HFFc6 (cell line): ENCODE data around the gene USH2A. TPM values are rescaled to one million over a fixed set of nuclear protein-coding genes. Genes with fewer than 3 reads are reported as not detected.

Source experiments
- DNase-seq: peaks from one replicate; pipeline ENCODE4 v3.0.0-alpha.2; 2018
- H3K27ac Mint-ChIP-seq: 2 replicates; pipeline ENCODE4 v1.8.0; 2020; ENCODE audit warnings: mild to moderate bottlenecking, mixed read lengths
- H3K27me3 Mint-ChIP-seq: 2 replicates; pipeline ENCODE4 v1.8.0; 2021; ENCODE audit warnings: mild to moderate bottlenecking, moderate library complexity, mixed read lengths; ENCODE audit not compliant: insufficient read depth
- H3K36me3 Mint-ChIP-seq: 2 replicates; pipeline ENCODE4 v1.8.0; 2021; ENCODE audit warnings: low read depth, mixed read lengths
- H3K4me1 Mint-ChIP-seq: 2 replicates; pipeline ENCODE4 v1.8.0; 2020; ENCODE audit warnings: low read depth, mixed read lengths
- H3K4me3 Mint-ChIP-seq: 2 replicates; pipeline ENCODE4 v1.8.0; 2020; ENCODE audit warnings: mild to moderate bottlenecking, moderate library complexity, mixed read lengths
- H3K9me3 Mint-ChIP-seq: 2 replicates; pipeline ENCODE4 v1.8.0; 2020; ENCODE audit warnings: mild to moderate bottlenecking, mixed read lengths
- total RNA-seq, 6 experiments: library from RNA; stranded (reverse); fragmentation: NEBNext Ultra II Directional; extraction: Animal tissue kit (Norgen Biotek cat#: 25700); gene quantifications; 2 replicates in 1 of 6; 3 replicates in 5 of 6; pipeline ENCODE4 v1.2.3, GENCODE V29; 2021
- TF ChIP-seq, protein P1 (sequence below): fragments of 200-600 bp; sonication (generic); IDR thresholded peaks from 2 replicates; pipeline ENCODE4 v1.5.0; 2021; ENCODE audit warnings: antibody characterized with exemption, mild to moderate bottlenecking

The USH2A gene
- total RNA-seq, 6 experiments from 2014 or later = 0.02 to 0.07 (median 0.04) TPM

DNA sequence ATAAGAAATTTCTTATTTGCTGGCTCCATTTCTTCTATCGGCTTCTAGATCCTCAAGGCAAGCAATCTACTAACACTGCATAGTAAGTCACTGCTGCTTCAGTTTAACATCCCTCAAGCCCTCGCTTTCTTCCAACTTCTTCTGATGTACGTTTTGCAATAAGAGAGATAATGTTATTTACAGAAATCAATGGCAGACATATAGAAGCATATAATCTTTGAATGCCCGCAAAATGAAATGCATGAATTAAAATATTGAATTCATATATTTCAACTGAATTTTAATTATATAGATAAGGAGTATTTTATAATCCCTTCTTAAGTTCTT lies 712.4 kb downstream of the USH2A start:
- no peak overlapping the region for H3K4me3 Mint-ChIP-seq
- H3K36me3 Mint-ChIP-seq = no peaks in the 10 kb centered on the region
- H3K27me3 Mint-ChIP-seq = no peaks in the 10 kb centered on the region; the same call in 1 of the 2 replicates
- no peak overlapping the region for H3K27ac Mint-ChIP-seq
- H3K4me1 Mint-ChIP-seq = peaks cover 48% of the 10 kb centered on the region
- TF ChIP-seq, protein P1, sequence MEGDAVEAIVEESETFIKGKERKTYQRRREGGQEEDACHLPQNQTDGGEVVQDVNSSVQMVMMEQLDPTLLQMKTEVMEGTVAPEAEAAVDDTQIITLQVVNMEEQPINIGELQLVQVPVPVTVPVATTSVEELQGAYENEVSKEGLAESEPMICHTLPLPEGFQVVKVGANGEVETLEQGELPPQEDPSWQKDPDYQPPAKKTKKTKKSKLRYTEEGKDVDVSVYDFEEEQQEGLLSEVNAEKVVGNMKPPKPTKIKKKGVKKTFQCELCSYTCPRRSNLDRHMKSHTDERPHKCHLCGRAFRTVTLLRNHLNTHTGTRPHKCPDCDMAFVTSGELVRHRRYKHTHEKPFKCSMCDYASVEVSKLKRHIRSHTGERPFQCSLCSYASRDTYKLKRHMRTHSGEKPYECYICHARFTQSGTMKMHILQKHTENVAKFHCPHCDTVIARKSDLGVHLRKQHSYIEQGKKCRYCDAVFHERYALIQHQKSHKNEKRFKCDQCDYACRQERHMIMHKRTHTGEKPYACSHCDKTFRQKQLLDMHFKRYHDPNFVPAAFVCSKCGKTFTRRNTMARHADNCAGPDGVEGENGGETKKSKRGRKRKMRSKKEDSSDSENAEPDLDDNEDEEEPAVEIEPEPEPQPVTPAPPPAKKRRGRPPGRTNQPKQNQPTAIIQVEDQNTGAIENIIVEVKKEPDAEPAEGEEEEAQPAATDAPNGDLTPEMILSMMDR = no peak
- DNase-seq = no peak
- no peaks in the 10 kb centered on the region for H3K9me3 Mint-ChIP-seq

DNA sequence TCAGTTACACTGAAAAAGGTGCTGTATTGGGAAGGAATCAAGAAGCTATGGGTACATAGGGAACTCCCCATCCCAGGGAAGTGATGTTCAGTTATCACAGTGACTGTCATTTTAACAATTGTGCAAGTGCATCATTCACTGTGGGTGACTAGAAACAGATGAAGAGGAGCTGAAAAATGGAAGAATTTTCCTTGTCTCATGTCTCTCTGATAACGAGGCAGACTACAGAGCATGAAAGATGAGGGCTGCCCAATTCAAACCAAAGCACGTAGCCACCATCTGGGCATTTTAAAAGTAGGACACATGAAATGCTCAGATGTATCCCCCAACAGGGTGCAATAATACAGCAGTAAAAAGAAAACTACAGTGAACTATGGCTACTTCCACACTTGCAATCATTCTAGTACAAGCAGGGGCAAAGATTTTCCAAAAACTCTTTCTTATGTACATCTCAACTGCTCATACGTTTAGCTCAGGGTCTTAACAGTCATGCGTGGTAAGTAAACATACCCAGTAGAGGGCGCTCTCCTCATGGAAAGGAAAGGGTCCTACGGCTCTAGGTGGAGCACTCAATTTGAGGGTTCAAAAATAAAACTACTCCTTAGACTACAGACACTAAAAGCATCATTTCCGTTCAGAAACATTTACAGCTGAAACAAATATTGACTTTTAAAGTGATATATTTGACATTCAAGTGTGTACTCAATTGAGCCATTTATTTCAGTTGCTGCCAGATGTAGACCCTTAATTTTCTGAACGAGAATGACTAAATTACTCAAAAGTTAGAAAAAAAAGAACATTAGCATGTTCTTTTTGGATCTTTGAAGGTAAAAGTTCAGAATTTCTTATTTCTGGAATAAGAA lies 713.0 kb downstream of the USH2A start:
- Mint-ChIP-seq H3K27ac (no peak overlapping the region), H3K36me3 (no peaks in the 10 kb centered on the region), H3K27me3 (no peaks in the 10 kb centered on the region; the same call in 1 of the 2 replicates), H3K4me1 (peaks cover 42% of the 10 kb centered on the region), H3K4me3 (no peak overlapping the region), H3K9me3 (no peaks in the 10 kb centered on the region)
- peak; percentile 51 for DNase-seq
- TF ChIP-seq, protein P1 = peak; percentile 94

DNA sequence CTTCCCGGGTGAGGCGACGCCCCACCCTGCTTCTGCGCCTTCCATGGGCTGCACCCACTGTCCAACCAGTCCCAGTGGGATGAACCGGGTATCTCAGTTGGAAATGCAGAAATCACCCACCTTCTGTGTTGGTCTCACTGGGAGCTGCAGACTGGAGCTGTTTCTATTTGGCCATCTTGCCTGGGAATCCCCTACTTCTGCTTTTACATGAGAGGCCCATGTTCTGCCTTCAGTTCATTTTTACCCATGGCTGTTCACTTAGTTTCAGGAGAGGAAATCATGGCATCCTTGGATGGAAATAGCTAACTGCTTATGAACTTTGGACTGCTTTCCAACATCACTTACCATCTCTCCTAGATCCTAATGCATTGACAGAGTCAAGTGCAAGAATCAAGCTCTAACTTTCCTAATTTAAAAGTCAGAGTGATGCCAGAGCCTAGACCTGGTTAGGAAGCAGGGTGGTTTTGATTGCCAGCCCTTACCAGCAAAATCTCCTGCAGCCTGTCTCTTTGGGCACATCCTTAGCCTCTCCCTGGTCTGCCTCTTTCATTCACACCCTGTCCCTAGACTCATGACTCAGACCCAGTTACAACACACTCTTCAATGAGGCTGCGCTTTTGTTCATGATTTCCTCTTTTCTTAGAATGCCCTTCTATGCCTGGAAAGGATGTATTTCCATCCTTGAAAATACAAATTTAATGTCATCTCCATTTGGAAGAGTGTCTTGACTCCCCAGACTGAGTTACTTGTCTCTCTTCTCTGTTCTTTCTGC lies 719.0 kb downstream of the USH2A start:
- Mint-ChIP-seq H3K36me3 (peaks cover 14% of the 10 kb centered on the region; the same call in 1 of the 2 replicates), H3K9me3 (peaks cover 32% of the 10 kb centered on the region), H3K4me3 (no peak overlapping the region), H3K4me1 (peaks cover 8% of the 10 kb centered on the region), H3K27ac (no peak overlapping the region), H3K27me3 (peaks cover 6% of the 10 kb centered on the region; the same call in 1 of the 2 replicates)
- DNase-seq = no peak
- TF ChIP-seq, protein P1 = no peak

DNA sequence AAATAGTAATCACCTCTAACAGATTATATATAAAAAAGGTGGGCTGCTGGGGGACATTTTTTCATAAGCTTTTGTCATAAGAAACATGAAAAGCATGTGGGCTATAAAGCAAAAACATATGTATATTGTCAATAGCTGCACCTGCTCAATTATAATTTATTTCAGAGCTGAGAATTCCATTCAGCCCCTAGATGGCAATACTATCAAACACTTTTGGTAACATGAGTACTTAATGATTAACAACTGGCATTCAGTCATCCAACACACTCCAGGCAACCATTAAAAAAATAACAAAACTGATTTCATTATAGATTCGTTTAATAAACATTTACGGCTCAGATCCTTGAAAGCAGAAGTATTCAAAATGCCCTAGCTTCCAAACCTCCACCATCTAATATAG lies 741.0 kb downstream of the USH2A start:
- H3K4me3 Mint-ChIP-seq = no peak overlapping the region
- H3K27me3 Mint-ChIP-seq = no peaks in the 10 kb centered on the region
- TF ChIP-seq, protein P1 = peak; percentile 71
- no peak overlapping the region for H3K27ac Mint-ChIP-seq
- no peaks in the 10 kb centered on the region for H3K9me3 Mint-ChIP-seq
- peak; percentile 22 for DNase-seq
- no peaks in the 10 kb centered on the region for H3K36me3 Mint-ChIP-seq
- peaks cover 18% of the 10 kb centered on the region for H3K4me1 Mint-ChIP-seq

DNA sequence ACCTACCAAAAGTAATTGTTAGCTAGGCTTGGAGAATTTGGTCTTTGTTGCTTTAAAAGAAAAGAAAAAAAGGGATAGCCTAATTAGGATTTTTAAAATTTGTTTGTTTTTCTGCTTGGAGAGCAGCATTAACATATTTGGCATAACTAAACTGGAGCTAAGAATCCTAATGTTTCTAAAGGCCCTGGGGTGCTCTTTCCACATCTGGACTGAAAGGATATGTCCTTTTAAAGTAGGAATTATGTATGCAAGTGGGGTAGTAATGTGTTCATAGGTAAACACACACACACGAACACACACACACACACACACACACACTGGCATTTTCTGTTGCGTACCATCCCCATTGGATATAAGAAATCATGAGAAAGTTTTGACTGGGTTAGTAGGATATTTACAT lies 742.2 kb downstream of the USH2A start:
- Mint-ChIP-seq H3K4me1 (peaks cover 18% of the 10 kb centered on the region), H3K27me3 (no peaks in the 10 kb centered on the region), H3K4me3 (no peak overlapping the region), H3K9me3 (no peaks in the 10 kb centered on the region), H3K36me3 (no peaks in the 10 kb centered on the region), H3K27ac (no peak overlapping the region)
- no peak for DNase-seq
- TF ChIP-seq, protein P1 = no peak
